M059J (cell line): ENCODE results near the gene EPN3. TPM values are rescaled to one million over a fixed set of nuclear protein-coding genes. Genes with fewer than 3 reads are reported as not detected.
A peak's percentile ranks its signal among the peaks of the same experiment; 100 is the strongest.

Source experiments
- DNase-seq: peaks from one replicate; pipeline ENCODE4 v3.0.0-alpha.2; 2012; ENCODE audit warnings: low read depth
- total RNA-seq: library from RNA; depleted of rRNA; stranded (reverse); fragments of >200 nt; shearing (Covaris generic); gene quantifications from 2 replicates; pipeline ENCODE4 v1.2.3, GENCODE V29; 2014

Gene EPN3
- total RNA-seq, 1 experiment from 2014 or later, result 0.74 TPM

- peak; percentile 52 for DNase-seq
Measured at GRCh38 chr17:50534222-50534978, 1.9 kb downstream of the EPN3 start.

GRCh38 chr17:50534979-50535326 is 2.4 kb downstream of the EPN3 start:
- no peak for DNase-seq

GRCh38 chr17:50535407-50535806 is 2.9 kb downstream of the EPN3 start:
- DNase-seq, result no peak

GRCh38 chr17:50536683-50537646 is 4.4 kb downstream of the EPN3 start:
- DNase-seq, result no peak

GRCh38 chr17:50537721-50538548 is 5.4 kb downstream of the EPN3 start:
- no peak for DNase-seq

GRCh38 chr17:50538549-50539410 is 6.2 kb downstream of the EPN3 start:
- no peak for DNase-seq

- no peak for DNase-seq
Measured at GRCh38 chr17:50539762-50540559, 7.4 kb downstream of the EPN3 start.

- no peak for DNase-seq
Measured at GRCh38 chr17:50540560-50541401, 8.2 kb downstream of the EPN3 start.

GRCh38 chr17:50541402-50541715 is 8.8 kb downstream of the EPN3 start:
- DNase-seq, result no peak

- peak; percentile 77 for DNase-seq
Measured at GRCh38 chr17:50541716-50542688, 9.5 kb downstream of the EPN3 start.

GRCh38 chr17:50542795-50543774 is 10.6 kb downstream of the EPN3 start:
- DNase-seq, result no peak

- no peak for DNase-seq
Measured at GRCh38 chr17:50544516-50544915, 12.0 kb downstream of the EPN3 start.

- no peak for DNase-seq
Measured at GRCh38 chr17:50545311-50545710, 12.8 kb downstream of the EPN3 start.

- DNase-seq, result no peak
Measured at GRCh38 chr17:50546701-50547034, 14.1 kb downstream of the EPN3 start.

GRCh38 chr17:50547035-50547735 is 14.7 kb downstream of the EPN3 start, which contains the start of gene SPATA20:
Gene SPATA20, plus strand, starts transcription at chr17:50547174. Its CDS starts 35 bp downstream, at chr17:50547209.
- peak; percentile 85 for DNase-seq

GRCh38 chr17:50547736-50548083 is 15.2 kb downstream of the EPN3 start:
- DNase-seq, result no peak
